Measurements from ENCODE around the gene OTUD5.

DNA sequence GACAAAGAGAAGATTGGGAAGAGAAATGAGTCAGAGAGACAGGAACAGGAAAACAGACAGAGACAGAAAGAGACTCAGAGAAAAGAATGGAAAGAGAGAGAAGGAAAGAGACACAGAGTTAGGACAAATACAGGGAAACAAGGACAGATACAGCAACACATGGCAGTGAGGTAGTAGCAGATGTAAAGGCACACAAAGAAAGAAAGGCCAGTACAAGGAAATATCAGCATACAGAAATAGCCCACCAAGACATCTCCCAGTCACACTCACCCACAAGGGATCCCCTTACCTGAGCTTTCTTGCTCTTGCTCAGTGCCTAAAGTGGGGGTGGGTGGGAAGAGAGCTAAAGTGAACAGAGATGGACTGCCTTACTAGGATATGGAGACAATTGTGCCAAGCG lies 40.5 kb upstream of the OTUD5 start:
- TF ChIP-seq POLR2A (IDR thresholded peaks at IDR 0.05): no peak
- no peak for TF ChIP-seq CTCF (IDR thresholded peaks at IDR 0.05)

All from heart left ventricle (tissue), 13 donors.